HG03045 (cell line): ENCODE results near the gene C16orf96.

ENCODE experiments used
- ATAC-seq: cut with Tn5 transposase; IDR thresholded peaks from one replicate; pipeline ENCODE4 v1.9.1; 2021; ENCODE audit warnings: mild to moderate bottlenecking, moderate library complexity; ENCODE audit not compliant: unreplicated experiment

Gene C16orf96

GRCh38 chr16:4641895-4642294 is 85.8 kb downstream of the C16orf96 start:
- no peak for ATAC-seq

GRCh38 chr16:4646773-4647643 is 90.9 kb downstream of the C16orf96 start:
- no peak for ATAC-seq

GRCh38 chr16:4647644-4647980 is 91.5 kb downstream of the C16orf96 start:
- ATAC-seq: no peak

GRCh38 chr16:4648917-4649316 is 92.8 kb downstream of the C16orf96 start:
- ATAC-seq: no peak

DNA sequence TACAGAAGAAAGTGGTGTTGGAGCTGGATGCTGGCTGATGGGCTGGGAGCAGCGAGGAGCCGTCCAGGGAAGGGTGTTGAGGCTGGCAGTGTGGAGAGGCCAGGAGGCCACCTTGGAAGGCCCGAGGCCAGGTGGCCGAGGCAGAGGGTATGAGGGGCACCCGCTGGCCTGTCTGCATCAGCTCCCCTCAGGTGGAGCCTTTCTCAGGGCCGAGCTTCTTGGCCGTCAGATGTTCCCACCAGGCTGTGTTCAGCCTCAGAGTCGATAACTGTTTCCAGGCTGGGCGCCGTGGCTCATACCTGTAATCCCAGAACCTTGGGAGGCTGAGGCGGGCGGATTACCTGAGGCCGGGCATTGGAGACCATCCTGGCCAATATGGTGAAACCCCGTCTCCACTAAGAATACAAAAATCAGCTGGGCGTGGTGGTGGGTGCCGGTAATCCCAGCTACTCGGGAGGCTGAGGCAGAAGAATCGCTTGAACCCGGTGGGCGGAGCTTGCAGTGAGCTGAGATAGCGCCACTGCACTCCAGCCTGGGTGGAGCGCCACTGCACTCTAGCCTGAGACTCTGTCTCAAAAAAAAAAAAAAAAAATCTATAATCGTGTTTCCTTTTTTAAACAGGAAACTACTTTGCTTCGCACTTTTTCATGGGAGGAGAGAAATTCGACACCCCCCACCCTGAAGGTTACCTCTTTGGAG is 93.8 kb downstream of the C16orf96 start:
- ATAC-seq: no peak
